Right lobe of liver (tissue), 4 donors: ENCODE results near the gene TMEM147.

Experiments
- POLR2A ChIP-seq: fragments of 450-650 bp; IDR thresholded peaks from one replicate; pipeline ENCODE4 v1.6.1; 2017; ENCODE audit warnings: antibody characterized with exemption, mild to moderate bottlenecking
- TF ChIP-seq, protein P1 (sequence below), 4 donors: fragments of 200-600 bp in 3 of 4; fragments of 450-650 bp in 1 of 4; IDR thresholded peaks; one replicate each; pipeline versions ENCODE4 v1.5.1 to v1.8.0; 2016 to 2022; ENCODE audit warnings: antibody characterized with exemption in 4 of 4, mild to moderate bottlenecking in 2 of 4
- donor health status: DM: no; HTN: no; CAD: no.
- donor health status: DM: no; HTN: no; CAD: no.
- donor health status: DM: no; HTN: yes; CAD: no.

GRCh38 chr19:35540356-35540927 is 5.0 kb upstream of the TMEM147 start:
- TF ChIP-seq, protein P1, sequence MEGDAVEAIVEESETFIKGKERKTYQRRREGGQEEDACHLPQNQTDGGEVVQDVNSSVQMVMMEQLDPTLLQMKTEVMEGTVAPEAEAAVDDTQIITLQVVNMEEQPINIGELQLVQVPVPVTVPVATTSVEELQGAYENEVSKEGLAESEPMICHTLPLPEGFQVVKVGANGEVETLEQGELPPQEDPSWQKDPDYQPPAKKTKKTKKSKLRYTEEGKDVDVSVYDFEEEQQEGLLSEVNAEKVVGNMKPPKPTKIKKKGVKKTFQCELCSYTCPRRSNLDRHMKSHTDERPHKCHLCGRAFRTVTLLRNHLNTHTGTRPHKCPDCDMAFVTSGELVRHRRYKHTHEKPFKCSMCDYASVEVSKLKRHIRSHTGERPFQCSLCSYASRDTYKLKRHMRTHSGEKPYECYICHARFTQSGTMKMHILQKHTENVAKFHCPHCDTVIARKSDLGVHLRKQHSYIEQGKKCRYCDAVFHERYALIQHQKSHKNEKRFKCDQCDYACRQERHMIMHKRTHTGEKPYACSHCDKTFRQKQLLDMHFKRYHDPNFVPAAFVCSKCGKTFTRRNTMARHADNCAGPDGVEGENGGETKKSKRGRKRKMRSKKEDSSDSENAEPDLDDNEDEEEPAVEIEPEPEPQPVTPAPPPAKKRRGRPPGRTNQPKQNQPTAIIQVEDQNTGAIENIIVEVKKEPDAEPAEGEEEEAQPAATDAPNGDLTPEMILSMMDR (IDR thresholded peaks at IDR 0.05) = no peak
- TF ChIP-seq POLR2A = no peak
